Endothelial cell of umbilical vein (primary cell): ENCODE measurements around the gene SAT1. TPM values are rescaled to one million over a fixed set of nuclear protein-coding genes. Genes with fewer than 3 reads are reported as not detected.
A peak's percentile ranks its signal among the peaks of the same experiment; 100 is the strongest.

ENCODE experiments used
- BruUV-seq: library from RNA; stranded (reverse); fragments of 400-500 nt; replicated peaks from 2 replicates; lab custom pipeline; 2021; lab: Mats Ljungman, UMichigan
- CTCF ChIA-PET: fragments of 300-600, 350-600 bp; sonication (Branson Sonifier 250); formaldehyde crosslinking; loops from one replicate; lab custom pipeline; 2021; ENCODE audit warnings: antibody characterized with exemption, inconsistent platforms; lab: Charles Lee
- POLR2A ChIA-PET: fragments of 300-600, 350-600 bp; sonication (Branson Sonifier 250); formaldehyde crosslinking; loops from one replicate; lab custom pipeline; 2021; ENCODE audit warnings: antibody characterized with exemption, inconsistent platforms; lab: Charles Lee
- DNase-seq: peaks from one replicate; pipeline ENCODE4 v3.0.0-alpha.2; 2011; ENCODE audit warnings: low read depth, low spot score
- FAIRE-seq: peaks from 2 replicates; lab custom pipeline; 2011; peaks lifted over from hg19 to GRCh38; lab: Jason Lieb, UNC
- H2AFZ ChIP-seq: 2 replicates; pipeline ENCODE4 v1.6.0; 2012; ENCODE audit warnings: low read depth, low read length, control low read depth, inconsistent platforms
- H3K27ac ChIP-seq: 2 replicates; pipeline ENCODE4 v1.5.1; 2011; ENCODE audit warnings: low read depth, mild to moderate bottlenecking, control low read depth, low read length, moderate library complexity; ENCODE audit not compliant: insufficient read depth
- H3K27me3 ChIP-seq, 2 experiments: 2 replicates each; pipeline versions ENCODE4 v1.6.0 to v1.6.1; 2011; ENCODE audit warnings: low read length in 2 of 2, mixed read lengths in 1 of 2; ENCODE audit not compliant: control insufficient read depth in 2 of 2, insufficient read depth in 2 of 2
- H3K36me3 ChIP-seq, 2 experiments: 2 replicates in 1 of 2; 3 replicates in 1 of 2; pipeline ENCODE4 v1.5.1; 2011; ENCODE audit warnings: low read length in 2 of 2, mild to moderate bottlenecking in 1 of 2, moderate library complexity in 1 of 2; ENCODE audit not compliant: control insufficient read depth in 2 of 2, insufficient read depth in 2 of 2; ENCODE audit errors: extremely low read depth in 1 of 2
- H3K4me1 ChIP-seq: 3 replicates; pipeline ENCODE4 v1.5.1; 2011; ENCODE audit warnings: mild to moderate bottlenecking, low read length; ENCODE audit not compliant: control insufficient read depth, insufficient read depth; ENCODE audit errors: extremely low read depth
- H3K4me2 ChIP-seq: 2 replicates; pipeline ENCODE4 v1.6.1; 2011; ENCODE audit warnings: low read length, control low read depth, mixed read lengths; ENCODE audit not compliant: insufficient read depth
- H3K4me3 ChIP-seq, 3 experiments: fragments of 200-600 bp in 1 of 3; sonication (generic), shearing (Covaris generic) in 1 of 3; replicated peaks in 1 of 3; 2 replicates each; pipeline ENCODE4 v1.5.1; 2011 to 2016; ENCODE audit warnings: control low read depth in 3 of 3, low read length in 3 of 3, mild to moderate bottlenecking in 2 of 3, inconsistent platforms in 1 of 3, low read depth in 1 of 3, moderate library complexity in 1 of 3; ENCODE audit not compliant: insufficient read depth in 1 of 3
- H3K79me2 ChIP-seq: 2 replicates; pipeline ENCODE4 v1.6.0; 2012; ENCODE audit warnings: low read length, inconsistent platforms; ENCODE audit not compliant: control insufficient read depth, insufficient read depth
- H3K9ac ChIP-seq: replicated peaks from 2 replicates; pipeline ENCODE3; 2011; ENCODE audit warnings: low read length, control low read depth; ENCODE audit not compliant: insufficient read depth; ENCODE audit errors: extremely low read depth
- H3K9me1 ChIP-seq: replicated peaks from 3 replicates; pipeline ENCODE4 v1.6.0; 2011; ENCODE audit warnings: mild to moderate bottlenecking, low read length; ENCODE audit not compliant: control insufficient read depth, insufficient read depth; ENCODE audit errors: extremely low read depth
- H3K9me3 ChIP-seq: replicated peaks from 2 replicates; pipeline ENCODE4 v1.5.1; 2012; ENCODE audit warnings: low read length, inconsistent platforms; ENCODE audit not compliant: control insufficient read depth, insufficient read depth
- H4K20me1 ChIP-seq: replicated peaks from 2 replicates; pipeline ENCODE3; 2011; ENCODE audit warnings: mild to moderate bottlenecking, low read length; ENCODE audit not compliant: control insufficient read depth, insufficient read depth; ENCODE audit errors: extremely low read depth
- EZH2 ChIP-seq: IDR thresholded peaks from 2 replicates; pipeline ENCODE4 v1.6.1; 2012; ENCODE audit warnings: borderline replicate concordance, low read depth, mild to moderate bottlenecking, moderate library complexity, low read length, inconsistent platforms; ENCODE audit not compliant: severe bottlenecking
- FOS ChIP-seq: IDR thresholded peaks from 2 replicates; pipeline ENCODE4 v1.6.1; 2011; ENCODE audit warnings: mild to moderate bottlenecking, low read length, moderate library complexity, borderline replicate concordance; ENCODE audit not compliant: insufficient read depth
- GATA2 ChIP-seq: IDR thresholded peaks from 2 replicates; pipeline ENCODE4 v1.7.0; 2011; ENCODE audit warnings: low read depth, mild to moderate bottlenecking, moderate library complexity, mixed read lengths, low read length; ENCODE audit not compliant: insufficient read length, insufficient read depth
- JUN ChIP-seq: IDR thresholded peaks from 2 replicates; pipeline ENCODE4 v1.6.1; 2011; ENCODE audit warnings: borderline replicate concordance, low read depth; ENCODE audit not compliant: insufficient read length, insufficient read depth
- MYC ChIP-seq: IDR thresholded peaks from one replicate; pipeline ENCODE4 v1.6.1; 2011; ENCODE audit warnings: mild to moderate bottlenecking, low read depth, low read length
- POLR2A ChIP-seq: IDR thresholded peaks from 2 replicates; pipeline ENCODE4 v1.6.1; 2012; ENCODE audit warnings: low read depth, mild to moderate bottlenecking, control low read depth, low read length
- POLR2AphosphoS5 ChIP-seq: IDR thresholded peaks from 2 replicates; pipeline ENCODE4 v1.6.1; 2012; ENCODE audit warnings: low read depth, mild to moderate bottlenecking, control low read depth, low read length, moderate library complexity; ENCODE audit not compliant: insufficient read depth
- dilution Hi-C: fragments of 300-500 bp; cut with MboI; formaldehyde crosslinking; loops from one replicate; pipeline ENCODE4 v1.15.0; 2019; ENCODE audit warnings: low sequenced_read_pairs; ENCODE audit not compliant: extremely low pct_ligation_motif_present
- intact Hi-C: fragments of 100-400 bp; cut with micrococcal nuclease; formaldehyde crosslinking; loops from one replicate; pipeline ENCODE4 v1.10.0; 2022
- polyA plus RNA-seq, 4 experiments: library from polyadenylated mRNA; depleted of rRNA in 3 of 4; stranded (reverse) in 3 of 4; unstranded in 1 of 4; fragments of >200 nt; gene quantifications; 2 replicates each; pipeline versions ENCODE4 v1.2.1 to v1.2.3, GENCODE V29; 2011 to 2012; ENCODE audit warnings: missing spikeins in 1 of 4
- total RNA-seq: library from RNA; stranded (reverse); gene quantifications from 2 replicates; pipeline ENCODE4 v1.2.3, GENCODE V29; 2021
- TF ChIP-seq, protein P1 (sequence below): IDR thresholded peaks from 2 replicates; pipeline ENCODE4 v1.6.1; 2011; ENCODE audit not compliant: insufficient read depth, insufficient read length
- TF ChIP-seq, protein P2 (sequence below), 2 donors: IDR thresholded peaks; 1 replicate in 1 of 2; 2 replicates in 1 of 2; pipeline ENCODE4 v1.5.1; 2011; ENCODE audit warnings: low read length in 2 of 2, mild to moderate bottlenecking in 2 of 2, moderate library complexity in 2 of 2, control low read depth in 1 of 2, inconsistent platforms in 1 of 2, low read depth in 1 of 2; ENCODE audit not compliant: insufficient read depth in 1 of 2; ENCODE audit errors: extremely low read depth in 1 of 2

The SAT1 gene
- total and polyA plus RNA-seq, 2 donors (not counting 3 experiments of a cell fraction or from before 2014, with no cell fraction given), result 289 to 526 TPM

DNA sequence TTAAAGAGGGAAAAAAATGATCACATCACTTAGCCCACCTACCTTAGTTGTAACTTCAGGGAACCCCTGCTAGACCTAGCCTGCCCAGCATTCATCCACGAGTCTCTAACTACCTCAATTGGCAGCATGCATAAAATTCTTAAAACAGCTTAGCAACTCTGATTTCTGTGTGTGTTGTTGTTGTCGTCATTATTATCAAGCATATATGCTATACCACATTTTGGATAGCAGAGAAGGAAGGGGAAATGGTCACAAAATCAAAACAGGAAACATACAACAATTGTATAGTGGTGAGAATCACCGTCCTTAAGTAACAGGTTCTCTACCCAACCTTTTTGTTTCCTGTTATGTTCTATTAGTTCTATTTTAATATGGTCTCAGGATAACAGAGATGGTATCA is 37.2 kb upstream of the SAT1 start:
- dilution Hi-C loops (no loop called here), intact Hi-C loops (no loop called here)
- peak; percentile 39 for TF ChIP-seq JUN
- TF ChIP-seq EZH2, result no peak
- TF ChIP-seq, protein P1, sequence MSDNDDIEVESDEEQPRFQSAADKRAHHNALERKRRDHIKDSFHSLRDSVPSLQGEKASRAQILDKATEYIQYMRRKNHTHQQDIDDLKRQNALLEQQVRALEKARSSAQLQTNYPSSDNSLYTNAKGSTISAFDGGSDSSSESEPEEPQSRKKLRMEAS, result no peak
- H3K79me2 ChIP-seq, result peaks cover 22% of the 10 kb centered on the region
- ChIA-PET CTCF (no interaction called here), POLR2A (interaction anchor here (1.4 kb wide), 1 partner anchor 37 kb away, joined by 4 read pairs; the partner anchor contains the start of gene SAT1)
- H3K9me3 ChIP-seq, result no peaks in the 10 kb centered on the region
- BruUV-seq, result no TSS peak
- H3K36me3 ChIP-seq, result no peaks in the 10 kb centered on the region
- no peak overlapping the region for H3K4me2 ChIP-seq
- H3K27me3 ChIP-seq, result no peaks in the 10 kb centered on the region
- no peak overlapping the region for H3K9ac ChIP-seq
- no peaks in the 10 kb centered on the region for H4K20me1 ChIP-seq
- H3K4me1 ChIP-seq, result peaks cover 9% of the 10 kb centered on the region
- no peaks in the 10 kb centered on the region for H3K9me1 ChIP-seq
- no peak overlapping the region for H2AFZ ChIP-seq
- peak; percentile 83 for DNase-seq
- no peak overlapping the region for H3K4me3 ChIP-seq
- H3K27ac ChIP-seq, result peak overlapping the region; percentile 42
- FAIRE-seq, result peak; percentile 94

DNA sequence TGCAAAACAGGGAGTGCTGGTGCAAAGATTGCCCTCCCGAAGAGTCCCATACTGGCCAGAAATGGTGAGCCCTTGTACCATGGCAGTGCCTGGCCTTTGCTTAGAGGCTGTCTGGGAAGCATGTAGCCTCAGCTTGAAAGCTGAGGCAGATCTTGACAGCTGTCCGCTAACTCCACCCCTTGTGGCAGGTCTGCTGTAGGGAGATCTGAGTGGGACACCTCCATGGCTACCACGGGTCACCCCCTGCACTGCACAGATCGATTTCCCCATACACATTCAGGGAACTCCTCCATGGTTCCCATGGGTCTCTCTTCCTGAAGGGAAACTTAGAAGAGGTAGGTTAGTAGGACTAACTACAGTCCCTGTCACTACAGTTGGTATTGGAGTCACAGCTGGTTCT is 33.8 kb upstream of the SAT1 start:
- FAIRE-seq (no peak), DNase-seq (no peak)
- no TSS peak for BruUV-seq
- Histone ChIP-seq H3K27me3 (no peaks in the 10 kb centered on the region), H3K9ac (no peak overlapping the region), H3K27ac (no peak overlapping the region), H2AFZ (no peak overlapping the region), H3K79me2 (no peaks in the 10 kb centered on the region), H3K36me3 (no peaks in the 10 kb centered on the region), H3K4me3 (no peak overlapping the region), H4K20me1 (no peaks in the 10 kb centered on the region), H3K9me1 (no peaks in the 10 kb centered on the region), H3K9me3 (no peaks in the 10 kb centered on the region), H3K4me1 (peaks cover 6% of the 10 kb centered on the region), H3K4me2 (no peak overlapping the region)
- CTCF ChIA-PET, result no interaction called here
- dilution Hi-C loops (no loop called here), intact Hi-C loops (no loop called here)
- POLR2A ChIA-PET, result no interaction called here
- TF ChIP-seq FOS (no peak), POLR2AphosphoS5 (no peak), GATA2 (no peak), MYC (no peak), JUN (no peak), POLR2A (no peak), EZH2 (no peak)
- TF ChIP-seq, protein P1, result no peak
- TF ChIP-seq, protein P2, sequence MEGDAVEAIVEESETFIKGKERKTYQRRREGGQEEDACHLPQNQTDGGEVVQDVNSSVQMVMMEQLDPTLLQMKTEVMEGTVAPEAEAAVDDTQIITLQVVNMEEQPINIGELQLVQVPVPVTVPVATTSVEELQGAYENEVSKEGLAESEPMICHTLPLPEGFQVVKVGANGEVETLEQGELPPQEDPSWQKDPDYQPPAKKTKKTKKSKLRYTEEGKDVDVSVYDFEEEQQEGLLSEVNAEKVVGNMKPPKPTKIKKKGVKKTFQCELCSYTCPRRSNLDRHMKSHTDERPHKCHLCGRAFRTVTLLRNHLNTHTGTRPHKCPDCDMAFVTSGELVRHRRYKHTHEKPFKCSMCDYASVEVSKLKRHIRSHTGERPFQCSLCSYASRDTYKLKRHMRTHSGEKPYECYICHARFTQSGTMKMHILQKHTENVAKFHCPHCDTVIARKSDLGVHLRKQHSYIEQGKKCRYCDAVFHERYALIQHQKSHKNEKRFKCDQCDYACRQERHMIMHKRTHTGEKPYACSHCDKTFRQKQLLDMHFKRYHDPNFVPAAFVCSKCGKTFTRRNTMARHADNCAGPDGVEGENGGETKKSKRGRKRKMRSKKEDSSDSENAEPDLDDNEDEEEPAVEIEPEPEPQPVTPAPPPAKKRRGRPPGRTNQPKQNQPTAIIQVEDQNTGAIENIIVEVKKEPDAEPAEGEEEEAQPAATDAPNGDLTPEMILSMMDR (IDR thresholded peaks at IDR 0.05; ENCODE audit: extremely low read depth in 1 of 2, insufficient read depth in 1 of 2, low read depth in 1 of 2, low read length in 2 of 2), result no peak
